Measurements from ENCODE around the gene ADIPOR2.

Gene ADIPOR2

DNA sequence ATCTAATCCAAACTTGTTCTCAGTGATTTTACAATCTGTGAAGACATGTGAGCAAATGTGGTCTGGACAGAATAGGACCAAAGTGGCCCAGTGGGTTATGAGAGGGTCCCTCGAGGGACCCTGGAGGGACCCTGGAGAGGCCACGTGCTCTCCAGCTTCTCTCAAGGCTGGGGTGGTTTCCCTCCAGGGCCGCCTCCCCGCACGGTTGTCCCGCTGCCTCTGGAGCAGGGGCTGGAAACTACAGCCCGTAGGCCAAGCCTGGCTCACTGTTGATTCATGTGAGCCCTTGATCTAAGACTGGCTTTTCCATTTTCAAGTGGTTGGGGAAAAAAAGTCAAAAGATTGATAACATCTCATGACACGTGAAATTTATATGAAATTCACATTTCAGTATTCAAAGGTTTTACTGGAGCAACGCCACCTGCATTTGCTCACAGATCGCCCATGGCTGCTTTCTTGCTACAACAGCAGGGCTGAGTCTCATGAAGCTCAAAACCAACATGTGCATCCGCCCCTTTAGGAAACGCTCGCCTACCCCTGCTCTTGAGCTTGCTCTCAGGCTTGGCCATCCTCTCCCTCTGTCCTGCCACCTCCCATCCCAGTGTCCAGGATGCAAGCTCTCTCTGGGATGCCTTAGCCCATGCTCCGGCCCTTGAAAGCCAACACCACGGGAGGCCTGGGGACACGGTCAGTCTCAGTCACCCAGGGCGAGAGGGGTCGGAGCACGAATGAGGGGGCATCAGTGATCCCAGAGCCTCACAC is 117.3 kb downstream of the ADIPOR2 start:
- H3K27me3 ChIP-seq (ENCODE audit: insufficient read depth, low read length): no peaks in the 10 kb centered on the region
- H3K4me1 ChIP-seq (ENCODE audit: insufficient read depth, low read length): no peaks in the 10 kb centered on the region
- H3K9ac ChIP-seq (ENCODE audit: low read depth, low read length): no peak overlapping the region
- no peak overlapping the region for H3K27ac ChIP-seq (ENCODE audit: low read length)
- H3K9me3 ChIP-seq (ENCODE audit: insufficient read depth, low read depth, low read length): no peaks in the 10 kb centered on the region
- H3K4me3 ChIP-seq (ENCODE audit: low read length): no peak overlapping the region
- H3K36me3 ChIP-seq (ENCODE audit: insufficient read depth, low read depth, low read length): no peaks in the 10 kb centered on the region

DNA sequence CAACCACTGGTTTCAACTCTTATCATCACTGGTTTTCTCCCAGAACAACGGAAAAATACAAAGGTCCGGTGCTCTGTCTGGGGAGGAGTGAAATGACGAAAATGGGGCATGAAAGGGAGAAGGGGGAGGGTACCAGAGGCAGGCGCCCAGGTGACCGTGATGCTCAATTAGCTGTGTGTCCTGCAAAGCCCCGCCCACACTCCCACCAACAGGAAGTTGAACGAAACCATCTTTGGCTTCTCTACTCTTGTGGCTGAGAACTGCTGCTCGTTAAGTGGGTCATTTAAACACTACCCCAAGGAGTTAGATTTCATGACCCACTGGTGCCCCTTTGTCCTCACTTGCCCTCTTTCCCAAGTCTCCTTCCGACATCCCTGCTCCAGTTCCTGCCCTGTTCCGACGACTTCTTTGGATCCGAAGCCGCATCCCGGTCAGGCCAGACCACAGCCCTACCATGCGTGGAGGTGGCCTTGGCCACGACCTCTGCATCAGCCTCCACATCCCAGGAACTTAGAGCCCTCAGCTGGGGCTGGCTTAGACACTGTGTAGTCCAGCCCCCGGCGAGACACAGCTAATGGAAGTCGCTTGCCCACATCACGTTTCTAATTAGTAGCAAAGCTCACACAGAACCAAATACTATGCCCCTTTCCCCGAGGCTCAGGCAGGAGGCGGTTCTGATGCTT is 118.1 kb downstream of the ADIPOR2 start:
- no peaks in the 10 kb centered on the region for H3K27me3 ChIP-seq (ENCODE audit: insufficient read depth, low read length)
- H3K4me1 ChIP-seq (ENCODE audit: insufficient read depth, low read length): no peaks in the 10 kb centered on the region
- H3K4me3 ChIP-seq (ENCODE audit: low read length): no peak overlapping the region
- no peak overlapping the region for H3K9ac ChIP-seq (ENCODE audit: low read depth, low read length)
- H3K27ac ChIP-seq (ENCODE audit: low read length): no peak overlapping the region
- H3K9me3 ChIP-seq (ENCODE audit: insufficient read depth, low read depth, low read length): no peaks in the 10 kb centered on the region
- no peaks in the 10 kb centered on the region for H3K36me3 ChIP-seq (ENCODE audit: insufficient read depth, low read depth, low read length)

DNA sequence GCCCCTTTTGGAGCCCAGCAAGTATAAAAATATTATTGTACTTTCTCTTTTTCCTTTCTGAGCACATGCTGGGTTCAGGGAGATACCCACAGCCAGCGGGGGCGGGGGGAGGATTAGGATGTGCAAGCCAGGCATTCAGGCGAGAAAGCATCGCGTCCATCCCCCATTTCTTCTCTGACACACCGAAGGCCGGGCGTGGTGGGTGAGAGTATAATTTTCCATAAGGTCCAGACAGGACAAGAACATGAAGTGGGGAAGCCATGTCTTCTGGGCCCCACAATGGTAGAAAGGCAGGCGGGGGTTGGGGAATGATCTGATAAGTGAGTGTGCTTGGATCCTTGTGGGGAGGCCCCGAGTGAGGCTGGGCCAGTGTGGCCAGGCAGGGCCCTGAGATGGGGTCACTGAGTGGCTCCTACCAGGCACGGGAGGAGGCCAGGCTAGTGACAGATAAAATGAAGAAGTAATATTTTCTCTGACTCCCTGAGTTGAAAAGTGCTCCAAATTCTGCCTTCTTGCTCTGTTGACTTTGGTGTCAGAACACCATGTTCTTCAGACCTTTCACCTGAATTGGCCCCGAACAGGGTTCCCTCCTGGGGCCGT is 118.8 kb downstream of the ADIPOR2 start:
- Histone ChIP-seq H3K4me3 (ENCODE audit: low read length) (no peak overlapping the region), H3K36me3 (ENCODE audit: insufficient read depth, low read depth, low read length) (no peaks in the 10 kb centered on the region), H3K9me3 (ENCODE audit: insufficient read depth, low read depth, low read length) (no peaks in the 10 kb centered on the region), H3K4me1 (ENCODE audit: insufficient read depth, low read length) (no peaks in the 10 kb centered on the region), H3K9ac (ENCODE audit: low read depth, low read length) (no peak overlapping the region), H3K27me3 (ENCODE audit: insufficient read depth, low read length) (no peaks in the 10 kb centered on the region), H3K27ac (ENCODE audit: low read length) (no peak overlapping the region)

DNA sequence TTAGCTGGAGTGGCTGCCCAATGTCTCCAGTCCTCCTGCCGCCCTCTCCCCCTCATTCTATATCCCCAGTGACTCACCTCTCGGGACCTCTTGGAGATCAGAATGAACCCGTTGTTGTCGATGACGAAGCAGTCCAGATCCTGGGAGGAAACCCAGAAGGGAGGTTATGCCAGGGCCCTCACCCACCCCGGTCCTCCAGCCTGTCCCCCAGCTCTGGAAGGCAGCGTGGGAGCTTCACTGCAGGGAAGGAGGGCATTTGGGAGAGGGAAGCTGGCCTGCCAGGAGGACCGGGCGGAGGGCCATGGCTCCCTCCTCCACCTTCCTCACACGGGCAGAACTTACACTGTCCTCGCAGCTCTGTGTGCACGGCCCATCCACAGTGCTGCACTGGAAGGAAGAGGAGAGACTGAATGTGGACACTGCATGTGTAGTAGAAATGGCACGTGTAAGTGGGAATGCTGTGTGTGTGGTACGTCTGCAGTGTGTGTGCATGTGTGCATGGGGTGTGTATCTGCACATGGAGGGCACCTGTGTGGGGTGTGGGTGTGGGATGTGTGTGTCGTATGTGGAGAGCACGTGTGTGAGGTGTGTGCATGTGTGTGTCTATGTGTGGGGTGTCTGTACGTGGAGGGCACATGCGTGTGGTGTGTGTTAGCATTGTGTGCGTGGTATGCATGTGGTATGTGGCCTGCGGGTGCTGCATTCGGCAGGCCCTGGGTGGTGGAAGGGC is 119.5 kb downstream of the ADIPOR2 start:
- Histone ChIP-seq H3K9ac (ENCODE audit: low read depth, low read length) (no peak overlapping the region), H3K4me1 (ENCODE audit: insufficient read depth, low read length) (no peaks in the 10 kb centered on the region), H3K9me3 (ENCODE audit: insufficient read depth, low read depth, low read length) (no peaks in the 10 kb centered on the region)

DNA sequence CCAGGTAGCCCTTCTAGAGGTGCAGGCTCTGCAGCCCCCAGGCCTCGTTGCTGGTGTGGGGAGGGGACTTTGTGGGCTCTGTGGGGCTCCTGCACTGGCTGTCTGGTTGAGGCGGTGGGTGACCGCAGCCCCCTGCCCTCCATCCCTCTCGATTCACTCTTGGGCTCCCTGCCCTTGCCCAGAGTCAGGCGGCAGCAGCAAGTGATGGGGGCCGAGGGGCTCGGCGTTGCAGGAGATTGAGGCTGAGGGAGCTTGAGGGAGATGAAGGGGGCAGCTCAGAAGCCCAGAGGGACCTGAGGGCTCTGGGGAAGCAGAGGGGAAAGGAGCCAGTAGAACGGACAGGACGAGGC is 120.0 kb downstream of the ADIPOR2 start:
- no peak overlapping the region for H3K4me3 ChIP-seq (ENCODE audit: low read length)
- no peak overlapping the region for H3K27ac ChIP-seq (ENCODE audit: low read length)

More for the DNA sequence above, 119.5 kb downstream of the ADIPOR2 start:
- Histone ChIP-seq H3K27me3 (ENCODE audit: insufficient read depth, low read length) (no peaks in the 10 kb centered on the region), H3K27ac (ENCODE audit: low read length) (no peak overlapping the region), H3K4me3 (ENCODE audit: low read length) (no peak overlapping the region), H3K36me3 (ENCODE audit: insufficient read depth, low read depth, low read length) (no peaks in the 10 kb centered on the region)

DNA sequence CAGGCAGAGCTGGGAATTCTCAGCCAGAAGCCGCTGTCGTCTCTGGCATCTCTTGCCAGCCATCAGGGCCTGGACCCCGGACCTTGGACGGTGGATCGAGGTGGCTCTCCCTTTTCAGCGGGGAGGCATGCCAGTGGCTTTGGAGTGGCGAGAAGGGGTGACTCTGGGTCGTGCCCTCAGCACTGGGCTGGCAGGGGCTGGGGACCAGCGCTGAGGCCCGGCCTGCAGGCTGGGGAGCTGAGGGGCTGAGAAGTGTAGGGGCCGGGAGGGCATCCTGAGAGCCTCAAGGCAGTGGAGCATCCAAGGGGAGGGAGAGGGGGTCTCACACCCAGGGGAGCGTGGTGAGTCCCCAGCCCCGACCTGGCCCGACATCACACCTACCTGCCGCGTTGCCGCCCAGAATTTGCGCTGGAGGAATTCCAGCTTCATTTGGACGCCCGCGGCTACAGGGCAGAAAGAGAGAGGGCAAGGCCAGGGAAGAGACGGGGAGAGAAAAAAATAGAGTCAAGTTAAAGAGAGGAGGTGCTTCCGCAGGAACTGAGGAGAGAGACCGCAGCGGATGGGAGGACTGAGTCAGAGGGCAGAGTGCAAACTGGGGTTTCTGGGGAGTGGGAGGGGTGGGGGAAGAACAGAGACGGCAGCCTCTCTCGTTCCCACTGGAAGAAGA is 120.5 kb downstream of the ADIPOR2 start:
- Histone ChIP-seq H3K4me1 (ENCODE audit: insufficient read depth, low read length) (no peaks in the 10 kb centered on the region), H3K36me3 (ENCODE audit: insufficient read depth, low read depth, low read length) (no peaks in the 10 kb centered on the region), H3K9ac (ENCODE audit: low read depth, low read length) (no peak overlapping the region), H3K27ac (ENCODE audit: low read length) (no peak overlapping the region), H3K27me3 (ENCODE audit: insufficient read depth, low read length) (no peaks in the 10 kb centered on the region), H3K4me3 (ENCODE audit: low read length) (no peak overlapping the region), H3K9me3 (ENCODE audit: insufficient read depth, low read depth, low read length) (no peaks in the 10 kb centered on the region)

More for the DNA sequence above, 120.0 kb downstream of the ADIPOR2 start:
- no peaks in the 10 kb centered on the region for H3K4me1 ChIP-seq (ENCODE audit: insufficient read depth, low read length)
- no peaks in the 10 kb centered on the region for H3K9me3 ChIP-seq (ENCODE audit: insufficient read depth, low read depth, low read length)
- no peaks in the 10 kb centered on the region for H3K36me3 ChIP-seq (ENCODE audit: insufficient read depth, low read depth, low read length)
- H3K27me3 ChIP-seq (ENCODE audit: insufficient read depth, low read length): no peaks in the 10 kb centered on the region
- no peak overlapping the region for H3K9ac ChIP-seq (ENCODE audit: low read depth, low read length)

DNA sequence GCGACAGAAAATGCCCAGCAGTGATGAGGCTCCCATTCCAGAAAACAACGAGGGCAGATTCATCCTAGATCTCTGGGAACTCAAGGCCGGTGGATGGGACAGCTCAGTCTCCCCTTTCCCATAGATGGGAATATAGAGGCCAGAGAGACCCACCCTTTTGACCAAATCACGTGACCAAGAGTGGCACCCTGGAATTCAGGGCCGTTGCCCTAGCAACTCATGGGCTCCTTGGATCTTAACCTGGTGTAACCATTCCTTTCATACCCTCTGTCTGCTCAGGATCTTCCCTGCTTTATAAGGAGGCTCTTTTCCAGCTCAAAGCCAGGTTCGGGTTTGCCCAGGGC is 121.0 kb downstream of the ADIPOR2 start:
- no peak overlapping the region for H3K27ac ChIP-seq (ENCODE audit: low read length)
- no peaks in the 10 kb centered on the region for H3K9me3 ChIP-seq (ENCODE audit: insufficient read depth, low read depth, low read length)
- no peaks in the 10 kb centered on the region for H3K4me1 ChIP-seq (ENCODE audit: insufficient read depth, low read length)
- no peak overlapping the region for H3K9ac ChIP-seq (ENCODE audit: low read depth, low read length)
- H3K4me3 ChIP-seq (ENCODE audit: low read length): no peak overlapping the region
- H3K27me3 ChIP-seq (ENCODE audit: insufficient read depth, low read length): no peaks in the 10 kb centered on the region
- no peaks in the 10 kb centered on the region for H3K36me3 ChIP-seq (ENCODE audit: insufficient read depth, low read depth, low read length)

DNA sequence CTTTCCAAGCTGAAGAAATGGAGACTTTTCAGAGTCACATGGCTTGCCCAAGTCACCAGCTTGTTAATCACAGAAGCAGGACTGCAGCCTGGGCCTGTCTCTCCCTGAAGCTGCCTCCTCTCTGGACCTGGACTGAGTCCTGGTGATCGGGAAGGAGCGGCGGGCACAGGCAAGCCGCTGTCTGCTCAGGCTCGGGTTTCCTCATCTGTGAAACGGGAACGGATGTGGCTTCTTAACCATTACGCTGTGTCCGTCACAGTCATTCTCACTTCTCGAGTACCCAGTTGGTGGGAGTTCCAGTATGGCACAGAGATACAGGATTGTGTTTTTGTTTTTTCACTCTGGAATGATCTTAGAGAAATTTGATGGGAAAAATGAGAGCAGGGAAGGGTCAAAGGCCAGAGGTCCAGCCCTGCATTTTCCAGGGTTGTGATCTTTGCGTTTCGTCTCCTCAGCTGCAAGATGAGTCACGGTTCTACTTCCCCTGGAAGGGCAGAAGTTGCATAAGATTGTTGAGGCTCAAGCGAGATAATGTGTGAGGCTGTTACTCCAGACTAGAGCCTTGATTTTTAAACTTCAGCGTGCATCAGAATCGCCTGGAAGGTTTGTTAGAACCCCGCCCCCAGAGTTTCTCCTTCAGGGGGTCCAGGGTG is 121.9 kb downstream of the ADIPOR2 start:
- no peak overlapping the region for H3K9ac ChIP-seq (ENCODE audit: low read depth, low read length)
- no peak overlapping the region for H3K27ac ChIP-seq (ENCODE audit: low read length)
- H3K4me1 ChIP-seq (ENCODE audit: insufficient read depth, low read length): no peaks in the 10 kb centered on the region
- H3K4me3 ChIP-seq (ENCODE audit: low read length): no peak overlapping the region
- no peaks in the 10 kb centered on the region for H3K36me3 ChIP-seq (ENCODE audit: insufficient read depth, low read depth, low read length)
- no peaks in the 10 kb centered on the region for H3K27me3 ChIP-seq (ENCODE audit: insufficient read depth, low read length)
- H3K9me3 ChIP-seq (ENCODE audit: insufficient read depth, low read depth, low read length): no peaks in the 10 kb centered on the region

DNA sequence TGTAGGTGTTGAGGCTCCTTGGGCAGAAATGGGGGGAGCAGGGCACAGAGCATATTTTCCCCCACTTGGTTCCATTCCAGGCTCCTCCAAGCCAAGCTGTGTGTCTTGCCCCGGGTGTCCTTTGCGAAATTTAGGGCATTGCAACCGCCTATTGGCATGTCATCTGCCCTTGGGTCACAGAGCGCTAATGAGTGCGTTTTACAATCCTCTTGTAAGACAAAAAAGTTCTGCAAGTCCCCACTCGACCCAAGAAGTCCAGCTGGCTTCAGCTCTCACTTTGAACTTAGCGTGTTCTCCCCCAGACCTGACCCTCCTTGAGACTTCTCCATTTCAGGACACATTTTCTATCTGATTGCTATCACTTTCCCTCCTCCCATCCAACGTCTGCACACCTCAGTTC is 123.4 kb downstream of the ADIPOR2 start:
- Histone ChIP-seq H3K9me3 (ENCODE audit: insufficient read depth, low read depth, low read length) (no peaks in the 10 kb centered on the region), H3K27me3 (ENCODE audit: insufficient read depth, low read length) (peaks cover 4% of the 10 kb centered on the region), H3K27ac (ENCODE audit: low read length) (no peak overlapping the region), H3K9ac (ENCODE audit: low read depth, low read length) (no peak overlapping the region), H3K4me1 (ENCODE audit: insufficient read depth, low read length) (no peaks in the 10 kb centered on the region), H3K36me3 (ENCODE audit: insufficient read depth, low read depth, low read length) (no peaks in the 10 kb centered on the region), H3K4me3 (ENCODE audit: low read length) (no peak overlapping the region)

DNA sequence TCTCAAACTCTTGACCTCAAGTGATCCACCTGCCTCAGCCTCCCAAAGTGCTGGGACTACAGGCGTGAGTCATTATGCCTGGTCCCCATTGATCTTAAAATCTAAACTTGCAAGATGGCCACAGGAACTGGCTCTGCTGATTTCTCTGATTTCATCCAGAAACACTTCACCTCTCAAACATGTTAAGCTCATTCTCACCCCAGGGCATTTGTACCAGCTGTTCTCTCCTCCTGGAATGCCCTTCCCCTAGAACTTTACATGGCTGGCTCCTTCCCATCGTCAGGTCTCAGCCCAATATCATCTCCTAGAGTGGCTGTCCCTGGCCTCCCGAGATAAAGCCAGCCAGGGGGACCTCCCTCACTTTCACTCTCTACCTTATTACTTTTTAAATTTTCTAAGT is 124.2 kb downstream of the ADIPOR2 start:
- Histone ChIP-seq H3K27ac (ENCODE audit: low read length) (no peak overlapping the region), H3K4me3 (ENCODE audit: low read length) (no peak overlapping the region), H3K36me3 (ENCODE audit: insufficient read depth, low read depth, low read length) (no peaks in the 10 kb centered on the region), H3K9me3 (ENCODE audit: insufficient read depth, low read depth, low read length) (no peaks in the 10 kb centered on the region), H3K27me3 (ENCODE audit: insufficient read depth, low read length) (peaks cover 12% of the 10 kb centered on the region), H3K4me1 (ENCODE audit: insufficient read depth, low read length) (no peaks in the 10 kb centered on the region), H3K9ac (ENCODE audit: low read depth, low read length) (no peak overlapping the region)

Data from iPS-20b (cell line).